Liver (tissue), 3 donors: Measurements from ENCODE around the gene ADAMTS2.

Source experiments
- ATF3 ChIP-seq: IDR thresholded peaks from 2 replicates; pipeline ENCODE4 v1.6.1; 2016; ENCODE audit warnings: antibody characterized with exemption
- EGR1 ChIP-seq, 2 donors: IDR thresholded peaks; 2 replicates each; pipeline ENCODE4 v1.6.1; 2016 to 2018; ENCODE audit warnings: antibody characterized with exemption in 2 of 2, low read depth in 2 of 2
- GABPA ChIP-seq, 2 donors: IDR thresholded peaks in 1 of 2; conservative IDR thresholded peaks in 1 of 2; 2 replicates each; pipeline ENCODE4 v1.6.1; 2016; ENCODE audit warnings: antibody characterized with exemption in 2 of 2, mild to moderate bottlenecking in 1 of 2, moderate library complexity in 1 of 2
- JUND ChIP-seq, 2 donors: IDR thresholded peaks; 2 replicates each; pipeline ENCODE4 v1.6.1; 2016; ENCODE audit warnings: antibody characterized with exemption in 2 of 2
- RAD21 ChIP-seq, 2 donors: IDR thresholded peaks; 2 replicates each; pipeline ENCODE4 v1.6.1; 2016; ENCODE audit warnings: antibody characterized with exemption in 2 of 2, mild to moderate bottlenecking in 2 of 2
- RXRA ChIP-seq, 2 donors: IDR thresholded peaks; 2 replicates each; pipeline ENCODE4 v1.6.1; 2017 to 2018; ENCODE audit warnings: antibody characterized with exemption in 2 of 2, mild to moderate bottlenecking in 1 of 2
- SP1 ChIP-seq: IDR thresholded peaks from 2 replicates; pipeline ENCODE4 v1.6.1; 2018; ENCODE audit warnings: antibody characterized with exemption, mild to moderate bottlenecking
- TAF1 ChIP-seq: conservative IDR thresholded peaks from 2 replicates; pipeline ENCODE4 v1.6.1; 2016; ENCODE audit warnings: antibody characterized with exemption, mild to moderate bottlenecking
- YY1 ChIP-seq: IDR thresholded peaks from 2 replicates; pipeline ENCODE4 v1.6.1; 2016; ENCODE audit warnings: antibody characterized with exemption, mild to moderate bottlenecking
- TF ChIP-seq, protein P1 (sequence below): IDR thresholded peaks from 2 replicates; pipeline ENCODE4 v1.6.1; 2016; ENCODE audit warnings: antibody characterized with exemption, mild to moderate bottlenecking
- TF ChIP-seq, protein P2 (sequence below): fragments of 150-350 bp; IDR thresholded peaks from 2 replicates; pipeline ENCODE4 v1.5.1; 2017; ENCODE audit warnings: improper control_type of control experiment, low read depth, low read length; ENCODE audit not compliant: missing input control
- TF ChIP-seq, protein P3 (sequence below): IDR thresholded peaks from 2 replicates; pipeline ENCODE4 v1.6.1; 2016; ENCODE audit warnings: antibody characterized with exemption
- TF ChIP-seq, protein P4 (sequence below): IDR thresholded peaks from 2 replicates; pipeline ENCODE4 v1.6.1; 2016; ENCODE audit warnings: antibody characterized with exemption
- donor health status: healthy.
- donor health status: healthy.

GRCh38 chr5:179131321-179131835, 213.9 kb downstream of the ADAMTS2 start:
- TF ChIP-seq, protein P1, sequence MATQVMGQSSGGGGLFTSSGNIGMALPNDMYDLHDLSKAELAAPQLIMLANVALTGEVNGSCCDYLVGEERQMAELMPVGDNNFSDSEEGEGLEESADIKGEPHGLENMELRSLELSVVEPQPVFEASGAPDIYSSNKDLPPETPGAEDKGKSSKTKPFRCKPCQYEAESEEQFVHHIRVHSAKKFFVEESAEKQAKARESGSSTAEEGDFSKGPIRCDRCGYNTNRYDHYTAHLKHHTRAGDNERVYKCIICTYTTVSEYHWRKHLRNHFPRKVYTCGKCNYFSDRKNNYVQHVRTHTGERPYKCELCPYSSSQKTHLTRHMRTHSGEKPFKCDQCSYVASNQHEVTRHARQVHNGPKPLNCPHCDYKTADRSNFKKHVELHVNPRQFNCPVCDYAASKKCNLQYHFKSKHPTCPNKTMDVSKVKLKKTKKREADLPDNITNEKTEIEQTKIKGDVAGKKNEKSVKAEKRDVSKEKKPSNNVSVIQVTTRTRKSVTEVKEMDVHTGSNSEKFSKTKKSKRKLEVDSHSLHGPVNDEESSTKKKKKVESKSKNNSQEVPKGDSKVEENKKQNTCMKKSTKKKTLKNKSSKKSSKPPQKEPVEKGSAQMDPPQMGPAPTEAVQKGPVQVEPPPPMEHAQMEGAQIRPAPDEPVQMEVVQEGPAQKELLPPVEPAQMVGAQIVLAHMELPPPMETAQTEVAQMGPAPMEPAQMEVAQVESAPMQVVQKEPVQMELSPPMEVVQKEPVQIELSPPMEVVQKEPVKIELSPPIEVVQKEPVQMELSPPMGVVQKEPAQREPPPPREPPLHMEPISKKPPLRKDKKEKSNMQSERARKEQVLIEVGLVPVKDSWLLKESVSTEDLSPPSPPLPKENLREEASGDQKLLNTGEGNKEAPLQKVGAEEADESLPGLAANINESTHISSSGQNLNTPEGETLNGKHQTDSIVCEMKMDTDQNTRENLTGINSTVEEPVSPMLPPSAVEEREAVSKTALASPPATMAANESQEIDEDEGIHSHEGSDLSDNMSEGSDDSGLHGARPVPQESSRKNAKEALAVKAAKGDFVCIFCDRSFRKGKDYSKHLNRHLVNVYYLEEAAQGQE, result no peak
- TF ChIP-seq, protein P2, sequence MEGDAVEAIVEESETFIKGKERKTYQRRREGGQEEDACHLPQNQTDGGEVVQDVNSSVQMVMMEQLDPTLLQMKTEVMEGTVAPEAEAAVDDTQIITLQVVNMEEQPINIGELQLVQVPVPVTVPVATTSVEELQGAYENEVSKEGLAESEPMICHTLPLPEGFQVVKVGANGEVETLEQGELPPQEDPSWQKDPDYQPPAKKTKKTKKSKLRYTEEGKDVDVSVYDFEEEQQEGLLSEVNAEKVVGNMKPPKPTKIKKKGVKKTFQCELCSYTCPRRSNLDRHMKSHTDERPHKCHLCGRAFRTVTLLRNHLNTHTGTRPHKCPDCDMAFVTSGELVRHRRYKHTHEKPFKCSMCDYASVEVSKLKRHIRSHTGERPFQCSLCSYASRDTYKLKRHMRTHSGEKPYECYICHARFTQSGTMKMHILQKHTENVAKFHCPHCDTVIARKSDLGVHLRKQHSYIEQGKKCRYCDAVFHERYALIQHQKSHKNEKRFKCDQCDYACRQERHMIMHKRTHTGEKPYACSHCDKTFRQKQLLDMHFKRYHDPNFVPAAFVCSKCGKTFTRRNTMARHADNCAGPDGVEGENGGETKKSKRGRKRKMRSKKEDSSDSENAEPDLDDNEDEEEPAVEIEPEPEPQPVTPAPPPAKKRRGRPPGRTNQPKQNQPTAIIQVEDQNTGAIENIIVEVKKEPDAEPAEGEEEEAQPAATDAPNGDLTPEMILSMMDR, result no peak
- TF ChIP-seq YY1 (no peak), JUND (IDR thresholded peaks at IDR 0.05) (no peak), RAD21 (IDR thresholded peaks at IDR 0.05) (no peak), RXRA (IDR thresholded peaks at IDR 0.05) (no peak), SP1 (no peak), ATF3 (no peak), GABPA (IDR thresholded peaks at IDR 0.05 in 1 of 2, conservative IDR thresholded peaks at IDR 0.05 in 1 of 2) (no peak), EGR1 (IDR thresholded peaks at IDR 0.05; ENCODE audit: low read depth in 2 of 2) (no peak), TAF1 (no peak)
- TF ChIP-seq, protein P3, sequence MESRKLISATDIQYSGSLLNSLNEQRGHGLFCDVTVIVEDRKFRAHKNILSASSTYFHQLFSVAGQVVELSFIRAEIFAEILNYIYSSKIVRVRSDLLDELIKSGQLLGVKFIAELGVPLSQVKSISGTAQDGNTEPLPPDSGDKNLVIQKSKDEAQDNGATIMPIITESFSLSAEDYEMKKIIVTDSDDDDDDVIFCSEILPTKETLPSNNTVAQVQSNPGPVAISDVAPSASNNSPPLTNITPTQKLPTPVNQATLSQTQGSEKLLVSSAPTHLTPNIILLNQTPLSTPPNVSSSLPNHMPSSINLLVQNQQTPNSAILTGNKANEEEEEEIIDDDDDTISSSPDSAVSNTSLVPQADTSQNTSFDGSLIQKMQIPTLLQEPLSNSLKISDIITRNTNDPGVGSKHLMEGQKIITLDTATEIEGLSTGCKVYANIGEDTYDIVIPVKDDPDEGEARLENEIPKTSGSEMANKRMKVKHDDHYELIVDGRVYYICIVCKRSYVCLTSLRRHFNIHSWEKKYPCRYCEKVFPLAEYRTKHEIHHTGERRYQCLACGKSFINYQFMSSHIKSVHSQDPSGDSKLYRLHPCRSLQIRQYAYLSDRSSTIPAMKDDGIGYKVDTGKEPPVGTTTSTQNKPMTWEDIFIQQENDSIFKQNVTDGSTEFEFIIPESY, result no peak
- TF ChIP-seq, protein P4, sequence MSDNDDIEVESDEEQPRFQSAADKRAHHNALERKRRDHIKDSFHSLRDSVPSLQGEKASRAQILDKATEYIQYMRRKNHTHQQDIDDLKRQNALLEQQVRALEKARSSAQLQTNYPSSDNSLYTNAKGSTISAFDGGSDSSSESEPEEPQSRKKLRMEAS, result no peak
